ENCODE data around the gene VCL.
"Not testable (repeated sequence)": the region's sequence is repeated elsewhere in the genome, so short reads cannot be mapped to it uniquely, and the experiment has no call there.

The VCL gene

DNA sequence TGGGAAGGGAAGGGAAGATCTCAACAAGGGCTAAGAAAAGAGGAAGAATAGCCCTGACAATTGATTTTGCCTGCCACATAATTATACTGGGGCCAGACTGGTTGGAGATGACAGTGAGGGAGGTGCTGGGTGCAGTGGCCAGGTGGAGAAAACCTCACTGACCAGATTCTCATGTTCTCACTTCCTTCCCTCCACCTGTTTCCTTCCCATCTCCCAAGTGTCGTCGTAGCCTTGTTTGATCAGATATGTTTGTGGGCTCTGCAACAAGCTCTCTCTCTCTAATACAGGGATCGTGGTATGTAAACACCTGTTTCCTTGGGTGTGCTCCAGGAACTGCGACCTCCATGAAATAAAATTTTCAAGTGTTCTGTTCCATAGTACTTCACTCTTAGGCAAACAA is 60.2 kb downstream of the VCL start:
- DNase-seq (ENCODE audit: low read depth, low spot score) = no peak

DNA sequence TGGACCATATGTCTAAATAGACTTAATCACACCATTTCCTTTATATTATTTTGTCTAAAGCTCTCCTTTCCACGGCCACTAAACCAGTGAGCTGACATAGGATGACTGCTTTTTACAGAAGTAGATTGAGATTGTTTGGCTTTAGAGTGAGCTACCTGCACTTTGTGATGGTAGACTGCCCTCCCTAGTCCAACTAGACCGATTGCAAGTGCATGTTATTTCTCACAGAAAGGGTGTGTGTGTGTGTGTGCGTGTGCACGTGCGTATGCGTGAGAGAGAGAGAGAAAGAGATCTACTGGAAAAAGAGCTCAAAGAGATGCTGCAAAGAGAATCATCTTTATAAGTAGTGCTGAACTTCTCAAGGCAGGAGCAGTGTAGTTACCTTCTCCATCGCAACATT is 60.7 kb downstream of the VCL start:
- no peak for TF ChIP-seq FOXP2 (optimal IDR thresholded peaks at IDR 0.05; ENCODE audit: control extremely low read depth, extremely low read length, insufficient read depth)
- TF ChIP-seq EZH2 (IDR thresholded peaks at IDR 0.05) = no peak
- TF ChIP-seq POLR2AphosphoS5 (IDR thresholded peaks at IDR 0.05; ENCODE audit: borderline replicate concordance, low read depth, low read length) = no peak
- no peaks in the 10 kb centered on the region for H3K36me3 ChIP-seq (ENCODE audit: insufficient read depth, low read length)
- no peak overlapping the region for H3K27ac ChIP-seq

More for the DNA sequence above, 60.2 kb downstream of the VCL start:
- no peaks in the 10 kb centered on the region for H3K9me3 ChIP-seq (ENCODE audit: low read depth, low read length)
- H3K9ac ChIP-seq (ENCODE audit: insufficient read length) = no peak overlapping the region
- TF ChIP-seq EZH2 (IDR thresholded peaks at IDR 0.05) = no peak
- no peak for TF ChIP-seq FOXP2 (optimal IDR thresholded peaks at IDR 0.05; ENCODE audit: control extremely low read depth, extremely low read length, insufficient read depth)
- TF ChIP-seq POLR2AphosphoS5 (IDR thresholded peaks at IDR 0.05; ENCODE audit: borderline replicate concordance, low read depth, low read length) = no peak
- H3K36me3 ChIP-seq (ENCODE audit: insufficient read depth, low read length) = no peaks in the 10 kb centered on the region
- no peak overlapping the region for H3K4me3 ChIP-seq
- no peak overlapping the region for H3K27ac ChIP-seq

GRCh38 chr10:74061104-74061503 is 63.2 kb downstream of the VCL start:
- no peak overlapping the region for H3K4me3 ChIP-seq
- no peak overlapping the region for H3K9ac ChIP-seq (ENCODE audit: insufficient read length)
- no peak for TF ChIP-seq EZH2 (IDR thresholded peaks at IDR 0.05)
- no peak for TF ChIP-seq FOXP2 (optimal IDR thresholded peaks at IDR 0.05; ENCODE audit: control extremely low read depth, extremely low read length, insufficient read depth)
- DNase-seq (ENCODE audit: low read depth, low spot score) = no peak
- no peaks in the 10 kb centered on the region for H3K36me3 ChIP-seq (ENCODE audit: insufficient read depth, low read length)
- H3K9me3 ChIP-seq (ENCODE audit: low read depth, low read length) = no peaks in the 10 kb centered on the region
- H3K27ac ChIP-seq = peak overlapping the region; percentile 87; the same call in 1 of the 2 replicates

More for the DNA sequence above, 60.7 kb downstream of the VCL start:
- H3K9me3 ChIP-seq (ENCODE audit: low read depth, low read length) = no peaks in the 10 kb centered on the region
- no peak overlapping the region for H3K9ac ChIP-seq (ENCODE audit: insufficient read length)
- DNase-seq (ENCODE audit: low read depth, low spot score) = no peak
- H3K4me3 ChIP-seq = no peak overlapping the region

DNA sequence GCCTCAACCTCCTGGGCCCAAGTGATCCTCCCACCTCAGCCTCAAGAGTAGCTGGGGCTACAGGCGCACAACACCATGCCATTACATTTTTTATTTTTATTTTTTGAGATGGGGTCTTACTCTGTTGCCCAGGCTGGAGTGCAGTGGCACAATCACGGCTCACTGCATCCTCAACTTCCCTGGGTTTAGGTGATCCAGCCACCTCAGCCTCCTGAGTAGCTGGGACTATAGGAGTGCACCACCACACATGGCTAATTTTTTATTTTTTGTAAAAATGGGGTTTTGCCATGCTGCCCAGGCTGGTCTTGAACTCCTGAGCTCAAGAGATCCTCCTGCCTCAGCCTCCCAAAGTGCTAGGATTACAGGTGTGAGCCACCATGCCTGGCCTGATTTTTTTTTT is 64.1 kb downstream of the VCL start:
- H3K36me3 ChIP-seq (ENCODE audit: insufficient read depth, low read length); H3K9me3 ChIP-seq (ENCODE audit: low read depth, low read length); H3K27ac ChIP-seq; H3K9ac ChIP-seq (ENCODE audit: insufficient read length); DNase-seq (ENCODE audit: low read depth, low spot score); H3K4me3 ChIP-seq: not testable (repeated sequence)

- TF ChIP-seq EZH2 (IDR thresholded peaks at IDR 0.05) (no peak), FOXP2 (optimal IDR thresholded peaks at IDR 0.05; ENCODE audit: control extremely low read depth, extremely low read length, insufficient read depth) (no peak), POLR2AphosphoS5 (IDR thresholded peaks at IDR 0.05; ENCODE audit: borderline replicate concordance, low read depth, low read length) (no peak)
- Histone ChIP-seq H3K9me3 (ENCODE audit: low read depth, low read length) (no peaks in the 10 kb centered on the region), H3K9ac (ENCODE audit: insufficient read length) (no peak overlapping the region), H3K27ac (no peak overlapping the region), H3K36me3 (ENCODE audit: insufficient read depth, low read length) (no peaks in the 10 kb centered on the region), H3K4me3 (no peak overlapping the region)
- DNase-seq (ENCODE audit: low read depth, low spot score) = no peak
Measured at GRCh38 chr10:74063256-74063655, 65.3 kb downstream of the VCL start.

DNA sequence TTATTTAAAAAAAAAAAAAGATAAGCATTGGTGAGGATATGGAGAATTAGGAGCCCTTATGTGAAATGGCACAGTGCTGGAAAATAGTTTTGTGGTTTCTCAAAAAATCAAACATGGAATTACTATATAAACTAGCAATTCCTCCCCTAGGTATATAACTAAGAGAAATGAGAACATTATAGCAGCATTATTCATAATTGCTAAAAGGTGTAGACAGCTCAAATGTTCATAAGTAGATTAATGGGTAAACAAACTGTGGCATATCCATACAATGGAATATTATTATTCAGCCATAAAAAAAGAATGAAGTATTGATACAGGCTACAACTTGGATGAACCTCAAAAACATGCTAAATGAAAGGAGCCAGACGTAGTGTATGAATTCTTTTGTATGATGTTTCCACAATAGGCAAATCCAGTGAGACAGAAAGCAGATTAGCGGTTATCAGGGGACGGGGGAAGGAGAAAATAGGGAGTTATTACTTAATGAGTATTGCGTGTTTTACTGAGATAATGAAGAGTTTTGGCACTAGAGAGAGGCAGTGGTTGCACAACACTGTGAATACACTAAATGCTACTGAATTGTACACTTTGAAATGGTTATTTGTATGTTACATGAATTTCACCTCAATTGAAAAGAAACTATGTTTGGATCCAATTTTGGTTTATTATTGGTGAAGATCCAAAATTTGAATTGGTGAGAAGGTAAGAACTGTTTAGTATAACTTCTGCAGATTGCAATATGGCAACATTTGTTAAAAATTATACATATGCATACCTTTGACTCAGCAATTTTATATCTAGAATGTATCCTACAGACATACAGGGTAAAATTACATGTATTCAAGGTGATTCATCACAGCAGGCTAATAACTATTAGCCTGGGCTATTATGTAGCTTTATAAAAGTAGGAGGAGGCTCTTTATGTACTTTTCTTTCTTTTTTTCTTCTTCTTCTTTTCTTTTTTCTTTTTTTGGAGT is 69.7 kb downstream of the VCL start:
- TF ChIP-seq POLR2AphosphoS5 (IDR thresholded peaks at IDR 0.05; ENCODE audit: borderline replicate concordance, low read depth, low read length) = no peak
- TF ChIP-seq FOXP2 (optimal IDR thresholded peaks at IDR 0.05; ENCODE audit: control extremely low read depth, extremely low read length, insufficient read depth) = no peak
- TF ChIP-seq EZH2 (IDR thresholded peaks at IDR 0.05) = no peak
- Histone ChIP-seq H3K36me3 (ENCODE audit: insufficient read depth, low read length) (no peaks in the 10 kb centered on the region), H3K9me3 (ENCODE audit: low read depth, low read length) (no peaks in the 10 kb centered on the region), H3K27ac (no peak overlapping the region), H3K4me3 (no peak overlapping the region), H3K9ac (ENCODE audit: insufficient read length) (no peak overlapping the region)
- DNase-seq (ENCODE audit: low read depth, low spot score) = no peak

DNA sequence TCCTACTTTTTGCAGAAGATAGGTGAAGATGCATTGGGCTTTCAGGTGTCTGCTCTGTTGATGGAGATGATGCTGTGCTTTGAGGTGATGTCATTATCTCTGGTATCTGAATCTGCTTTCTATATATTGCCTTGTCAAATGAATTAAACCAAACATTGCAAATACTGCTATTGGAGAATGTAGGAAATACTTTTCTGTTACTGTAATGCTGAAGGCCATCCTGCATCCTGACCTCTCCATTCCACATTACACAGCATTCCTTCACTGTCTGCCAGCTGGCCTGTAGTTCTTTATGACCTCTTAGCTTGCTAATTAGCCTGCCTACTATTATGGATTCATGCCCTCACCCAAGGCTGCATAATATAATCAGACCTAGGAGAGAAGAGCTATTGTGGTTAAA is 73.2 kb downstream of the VCL start:
- H3K9ac ChIP-seq (ENCODE audit: insufficient read length) = no peak overlapping the region
- no peak for TF ChIP-seq POLR2AphosphoS5 (IDR thresholded peaks at IDR 0.05; ENCODE audit: borderline replicate concordance, low read depth, low read length)
- TF ChIP-seq EZH2 (IDR thresholded peaks at IDR 0.05) = no peak
- TF ChIP-seq FOXP2 (optimal IDR thresholded peaks at IDR 0.05; ENCODE audit: control extremely low read depth, extremely low read length, insufficient read depth) = no peak
- no peaks in the 10 kb centered on the region for H3K9me3 ChIP-seq (ENCODE audit: low read depth, low read length)
- H3K4me3 ChIP-seq = no peak overlapping the region
- DNase-seq (ENCODE audit: low read depth, low spot score) = no peak
- H3K36me3 ChIP-seq (ENCODE audit: insufficient read depth, low read length) = no peaks in the 10 kb centered on the region
- no peak overlapping the region for H3K27ac ChIP-seq

- no peaks in the 10 kb centered on the region for H3K36me3 ChIP-seq (ENCODE audit: insufficient read depth, low read length)
- no peak for DNase-seq (ENCODE audit: low read depth, low spot score)
- no peak for TF ChIP-seq FOXP2 (optimal IDR thresholded peaks at IDR 0.05; ENCODE audit: control extremely low read depth, extremely low read length, insufficient read depth)
- no peak for TF ChIP-seq EZH2 (IDR thresholded peaks at IDR 0.05)
- no peak for TF ChIP-seq POLR2AphosphoS5 (IDR thresholded peaks at IDR 0.05; ENCODE audit: borderline replicate concordance, low read depth, low read length)
Measured at GRCh38 chr10:74072503-74072902, 74.6 kb downstream of the VCL start.

DNA sequence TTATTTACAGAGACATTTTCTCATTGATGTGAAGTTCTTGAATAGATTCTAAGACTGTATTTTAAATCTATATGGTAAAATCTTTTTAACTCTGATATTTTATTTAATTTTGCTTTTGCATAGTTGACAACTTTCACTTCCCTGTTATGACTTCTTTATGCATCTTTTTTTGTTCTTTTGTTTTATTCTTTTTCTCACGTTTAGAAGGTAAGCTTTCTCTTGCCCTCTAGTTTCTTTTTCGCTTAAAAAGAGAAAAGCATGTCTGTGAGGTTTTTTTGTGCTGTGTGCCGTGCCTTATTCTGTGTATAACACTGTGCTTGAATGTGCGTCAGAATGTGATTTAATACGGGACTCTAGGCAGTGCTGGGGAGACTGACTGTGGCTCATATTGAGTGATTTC is 78.0 kb downstream of the VCL start:
- Histone ChIP-seq H3K4me3 (no peak overlapping the region), H3K27ac (no peak overlapping the region), H3K9me3 (ENCODE audit: low read depth, low read length) (no peaks in the 10 kb centered on the region), H3K9ac (ENCODE audit: insufficient read length) (no peak overlapping the region), H3K36me3 (ENCODE audit: insufficient read depth, low read length) (no peaks in the 10 kb centered on the region)
- no peak for DNase-seq (ENCODE audit: low read depth, low spot score)
- TF ChIP-seq FOXP2 (optimal IDR thresholded peaks at IDR 0.05; ENCODE audit: control extremely low read depth, extremely low read length, insufficient read depth) (no peak), POLR2AphosphoS5 (IDR thresholded peaks at IDR 0.05; ENCODE audit: borderline replicate concordance, low read depth, low read length) (no peak), EZH2 (IDR thresholded peaks at IDR 0.05) (no peak)

More at GRCh38 chr10:74072503-74072902, 74.6 kb downstream of the VCL start:
- Histone ChIP-seq H3K9ac (ENCODE audit: insufficient read length) (no peak overlapping the region), H3K27ac (no peak overlapping the region), H3K9me3 (ENCODE audit: low read depth, low read length) (no peaks in the 10 kb centered on the region), H3K4me3 (no peak overlapping the region)

Data from SK-N-MC (cell line).